ENCODE results near the gene LAPTM4A.

DNA sequence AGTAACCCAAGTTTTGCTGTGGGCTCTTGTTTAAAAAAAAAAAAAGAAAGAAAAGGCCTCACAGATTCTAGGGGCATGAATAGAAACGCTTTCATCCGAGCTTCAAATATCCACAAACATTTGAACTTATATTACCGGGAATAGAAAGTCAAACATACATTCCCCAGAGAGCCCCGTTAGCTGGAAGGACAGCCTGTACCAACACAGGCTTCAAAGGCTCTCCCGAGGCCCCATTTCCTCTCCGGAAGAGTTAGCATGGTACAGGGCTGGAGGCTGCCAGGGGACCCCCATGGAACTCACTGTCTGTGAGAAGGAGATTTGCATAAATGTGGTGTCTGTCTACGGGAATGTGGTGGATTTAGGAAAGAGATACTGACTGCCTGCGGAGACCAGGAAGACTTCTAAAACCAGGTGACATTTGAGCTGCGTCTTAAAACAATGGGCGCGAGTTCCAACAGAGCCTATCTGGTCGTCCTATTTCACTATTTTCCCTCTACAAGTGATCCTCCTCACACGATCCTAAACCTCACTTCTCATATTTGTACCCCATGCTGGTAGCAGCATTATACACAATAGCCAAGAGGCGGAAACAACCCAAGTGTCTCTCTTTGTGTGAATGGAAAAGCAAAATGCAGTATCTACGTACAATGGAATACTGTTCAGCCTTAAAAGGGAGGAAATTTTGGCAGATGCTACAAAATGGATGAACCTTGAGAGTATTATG, 38.1 kb downstream of the LAPTM4A start:
- TF ChIP-seq SMC3 (IDR thresholded peaks at IDR 0.05; ENCODE audit: low read depth, low read length) (no peak), POLR2A (IDR thresholded peaks at IDR 0.05; ENCODE audit: low read depth, low read length) (no peak)
- TF ChIP-seq, protein P1, sequence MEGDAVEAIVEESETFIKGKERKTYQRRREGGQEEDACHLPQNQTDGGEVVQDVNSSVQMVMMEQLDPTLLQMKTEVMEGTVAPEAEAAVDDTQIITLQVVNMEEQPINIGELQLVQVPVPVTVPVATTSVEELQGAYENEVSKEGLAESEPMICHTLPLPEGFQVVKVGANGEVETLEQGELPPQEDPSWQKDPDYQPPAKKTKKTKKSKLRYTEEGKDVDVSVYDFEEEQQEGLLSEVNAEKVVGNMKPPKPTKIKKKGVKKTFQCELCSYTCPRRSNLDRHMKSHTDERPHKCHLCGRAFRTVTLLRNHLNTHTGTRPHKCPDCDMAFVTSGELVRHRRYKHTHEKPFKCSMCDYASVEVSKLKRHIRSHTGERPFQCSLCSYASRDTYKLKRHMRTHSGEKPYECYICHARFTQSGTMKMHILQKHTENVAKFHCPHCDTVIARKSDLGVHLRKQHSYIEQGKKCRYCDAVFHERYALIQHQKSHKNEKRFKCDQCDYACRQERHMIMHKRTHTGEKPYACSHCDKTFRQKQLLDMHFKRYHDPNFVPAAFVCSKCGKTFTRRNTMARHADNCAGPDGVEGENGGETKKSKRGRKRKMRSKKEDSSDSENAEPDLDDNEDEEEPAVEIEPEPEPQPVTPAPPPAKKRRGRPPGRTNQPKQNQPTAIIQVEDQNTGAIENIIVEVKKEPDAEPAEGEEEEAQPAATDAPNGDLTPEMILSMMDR (conservative IDR thresholded peaks at IDR 0.05; ENCODE audit: low read depth, low read length), result no peak
